Activated CD4-positive, alpha-beta memory T cell treated with anti-CD3 and anti-CD28 coated beads, Interleukin-2, amount 10 ng/mL, durations not matched to agents 7 days and 5 days (primary cell): Measurements from ENCODE around the gene OGA. TPM values are rescaled to one million over a fixed set of nuclear protein-coding genes. Genes with fewer than 3 reads are reported as not detected.
"Not testable (repeated sequence)": the region's sequence is repeated elsewhere in the genome, so short reads cannot be mapped to it uniquely, and the experiment has no call there.

Source experiments
- CTCF ChIA-PET: fragments of 350-600 bp; sonication (Branson Sonifier 250); formaldehyde crosslinking; loops from one replicate; lab custom pipeline; 2021; ENCODE audit warnings: antibody characterized with exemption, inconsistent platforms; lab: Charles Lee
- POLR2A ChIA-PET: fragments of 350-600 bp; sonication (Branson Sonifier 250); formaldehyde crosslinking; loops from one replicate; lab custom pipeline; 2021; ENCODE audit warnings: antibody characterized with exemption; lab: Charles Lee
- DNase-seq: peaks from one replicate; pipeline ENCODE4 v3.0.0-alpha.2; 2020
- H3K27ac Mint-ChIP-seq: one replicate; pipeline ENCODE4 v1.8.0; 2021; ENCODE audit warnings: mild to moderate bottlenecking, mixed read lengths
- H3K27me3 Mint-ChIP-seq: one replicate; pipeline ENCODE4 v1.8.0; 2021; ENCODE audit warnings: mixed read lengths
- H3K36me3 Mint-ChIP-seq: one replicate; pipeline ENCODE4 v1.8.0; 2021; ENCODE audit warnings: low read depth, mixed read lengths
- H3K4me1 Mint-ChIP-seq: one replicate; pipeline ENCODE4 v1.8.0; 2021; ENCODE audit warnings: mixed read lengths
- H3K4me3 Mint-ChIP-seq: one replicate; pipeline ENCODE4 v1.8.0; 2021; ENCODE audit warnings: mild to moderate bottlenecking, mixed read lengths
- H3K9me3 Mint-ChIP-seq: one replicate; pipeline ENCODE4 v1.8.0; 2021; ENCODE audit warnings: mixed read lengths
- total RNA-seq, 2 experiments: library from RNA; stranded (reverse); gene quantifications; one replicate each; pipeline ENCODE4 v1.2.3, GENCODE V29; 2021

The OGA gene
- total RNA-seq, 2 experiments from 2014 or later, result 142 to 145 TPM

GRCh38 chr10:101817337-101818118, 716 bp downstream of the OGA start:
- Mint-ChIP-seq H3K36me3 (peaks cover 44% of the 10 kb centered on the region), H3K4me3 (peak overlapping the region; percentile 96), H3K4me1 (peaks cover 48% of the 10 kb centered on the region), H3K9me3 (no peaks in the 10 kb centered on the region), H3K27ac (peak overlapping the region; percentile 96), H3K27me3 (no peaks in the 10 kb centered on the region)
- no peak for DNase-seq
- POLR2A ChIA-PET, result interaction anchor here (0.6 to 6.8 kb wide), 29 partner anchors 8 to 1321 kb away, joined by 3 to 173 read pairs (median 7); partner anchors contain the start of genes ARMH3, CUEDC2, FBXW4 and HPS6
- CTCF ChIA-PET, result interaction anchor here (0.9 to 7.3 kb wide), 9 partner anchors 10 to 255 kb away, joined by 3 to 55 read pairs (median 4); no protein-coding TSS in a partner anchor

DNA sequence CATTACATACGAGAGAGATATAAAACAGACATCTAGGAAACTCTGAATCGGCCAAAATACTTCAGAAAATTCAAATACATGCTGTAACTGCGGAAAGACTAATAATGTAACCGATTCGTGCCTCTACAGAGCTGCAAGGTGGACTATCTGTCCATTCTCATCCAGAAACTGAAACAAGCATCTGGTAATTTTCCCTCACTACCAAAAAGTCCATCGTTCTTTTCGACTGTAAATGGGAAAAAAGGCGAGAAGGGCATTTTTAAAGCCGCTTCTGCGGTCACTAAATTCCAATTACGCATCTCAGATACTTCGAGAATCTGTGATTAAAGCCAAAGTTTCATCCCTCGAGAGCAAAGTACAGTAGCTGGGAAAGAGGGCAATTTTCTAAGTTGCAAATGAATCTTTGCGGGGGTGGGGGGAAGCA, 1.3 kb downstream of the OGA start:
- no peak for DNase-seq
- Mint-ChIP-seq H3K9me3 (no peaks in the 10 kb centered on the region), H3K27ac (peak overlapping the region; percentile 96), H3K4me3 (peak overlapping the region; percentile 96), H3K27me3 (no peaks in the 10 kb centered on the region), H3K4me1 (peaks cover 51% of the 10 kb centered on the region), H3K36me3 (peaks cover 49% of the 10 kb centered on the region)
- ChIA-PET POLR2A (interaction anchor here (4.0 to 6.8 kb wide), 6 partner anchors 11 to 297 kb away, joined by 21 to 173 read pairs (median 40); partner anchors contain the start of gene NPM3), CTCF (interaction anchor here (2.1 to 7.3 kb wide), 3 partner anchors 19 to 36 kb away, joined by 7 to 55 read pairs (median 15); no protein-coding TSS in a partner anchor)

GRCh38 chr10:101816376-101816775, 1.9 kb downstream of the OGA start:
- H3K9me3 Mint-ChIP-seq, result no peaks in the 10 kb centered on the region
- CTCF ChIA-PET, result interaction anchor here (2.1 to 3.1 kb wide), 3 partner anchors 19 to 35 kb away, joined by 7 to 15 read pairs (median 14); no protein-coding TSS in a partner anchor
- H3K4me3 Mint-ChIP-seq, result peak overlapping the region; percentile 96
- peaks cover 54% of the 10 kb centered on the region for H3K36me3 Mint-ChIP-seq
- POLR2A ChIA-PET, result interaction anchor here (0.9 to 6.8 kb wide), 7 partner anchors 11 to 298 kb away, joined by 3 to 173 read pairs (median 31); partner anchors contain the start of gene NPM3
- peaks cover 50% of the 10 kb centered on the region for H3K4me1 Mint-ChIP-seq
- peak overlapping the region; percentile 96 for H3K27ac Mint-ChIP-seq
- no peaks in the 10 kb centered on the region for H3K27me3 Mint-ChIP-seq
- DNase-seq, result no peak

DNA sequence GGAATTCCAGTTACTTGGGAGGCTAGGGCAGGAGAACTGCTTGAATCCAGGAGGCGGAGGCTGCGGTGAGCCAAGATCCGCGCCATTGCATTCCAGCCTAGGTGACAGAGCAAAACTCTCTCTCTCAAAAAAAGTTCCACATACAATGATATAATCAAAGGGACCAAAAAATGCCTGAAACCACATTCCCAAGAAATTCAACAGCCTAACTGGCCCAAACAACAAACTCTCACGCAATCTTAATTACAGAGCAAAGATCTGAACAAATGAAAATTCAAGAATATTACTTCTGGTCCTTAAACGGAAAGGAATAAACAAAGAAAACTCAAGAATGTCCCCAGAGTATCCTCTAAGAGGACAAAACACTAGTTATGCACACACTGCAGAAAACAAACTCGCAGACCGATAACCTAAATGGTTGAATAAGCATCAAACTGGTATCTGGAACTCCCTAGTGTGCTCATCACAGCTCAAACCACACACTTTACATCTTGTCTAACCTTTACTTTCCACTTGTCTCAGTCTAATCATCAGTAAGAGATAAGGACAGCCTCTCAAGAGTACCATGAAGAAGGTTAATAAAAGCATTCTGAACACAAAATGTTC, 3.7 kb downstream of the OGA start:
- H3K27me3 Mint-ChIP-seq, result no peaks in the 10 kb centered on the region
- peaks cover 46% of the 10 kb centered on the region for H3K4me1 Mint-ChIP-seq
- CTCF ChIA-PET, result interaction anchor here (1.8 to 2.2 kb wide), 2 partner anchors 26 to 34 kb away, joined by 8 to 14 read pairs; no protein-coding TSS in a partner anchor
- no peak for DNase-seq
- peak overlapping the region; percentile 82 for H3K27ac Mint-ChIP-seq
- no peaks in the 10 kb centered on the region for H3K9me3 Mint-ChIP-seq
- POLR2A ChIA-PET, result interaction anchor here (1.2 to 6.8 kb wide), 4 partner anchors 9 to 34 kb away, joined by 3 to 173 read pairs (median 13); no protein-coding TSS in a partner anchor
- peak overlapping the region; percentile 96 for H3K4me3 Mint-ChIP-seq
- peaks cover 66% of the 10 kb centered on the region for H3K36me3 Mint-ChIP-seq

DNA sequence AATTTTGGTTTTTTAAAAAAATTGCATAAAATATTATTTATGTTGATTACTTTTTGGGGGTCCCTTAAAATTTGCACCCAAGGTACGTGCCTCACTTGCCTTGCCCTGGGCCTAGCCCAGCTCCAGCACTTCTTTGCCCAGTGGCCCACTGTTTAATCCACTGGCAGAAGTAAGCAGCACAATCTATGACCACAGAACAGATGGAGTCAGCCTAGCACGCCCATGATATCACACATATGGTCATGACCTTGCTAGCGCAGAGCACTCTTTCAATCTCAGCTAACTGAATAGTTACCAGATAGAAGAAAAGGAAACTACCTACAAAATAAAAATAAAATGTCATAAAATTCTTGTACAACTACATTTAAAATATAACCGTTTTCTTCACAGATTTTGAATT, 5.6 kb downstream of the OGA start:
- Mint-ChIP-seq H3K4me3 (no peak overlapping the region), H3K27me3 (no peaks in the 10 kb centered on the region), H3K27ac (no peak overlapping the region), H3K9me3 (no peaks in the 10 kb centered on the region), H3K36me3 (peaks cover 71% of the 10 kb centered on the region), H3K4me1 (peaks cover 36% of the 10 kb centered on the region)
- no peak for DNase-seq
- ChIA-PET CTCF (interaction anchor here (1.1 to 1.8 kb wide), 4 partner anchors 23 to 32 kb away, joined by 3 to 8 read pairs (median 5); partner anchors contain the start of gene NPM3), POLR2A (interaction anchor here (1.0 to 1.6 kb wide), 2 partner anchors 12 to 29 kb away, joined by 3 to 4 read pairs; partner anchors contain the start of gene NPM3)

DNA sequence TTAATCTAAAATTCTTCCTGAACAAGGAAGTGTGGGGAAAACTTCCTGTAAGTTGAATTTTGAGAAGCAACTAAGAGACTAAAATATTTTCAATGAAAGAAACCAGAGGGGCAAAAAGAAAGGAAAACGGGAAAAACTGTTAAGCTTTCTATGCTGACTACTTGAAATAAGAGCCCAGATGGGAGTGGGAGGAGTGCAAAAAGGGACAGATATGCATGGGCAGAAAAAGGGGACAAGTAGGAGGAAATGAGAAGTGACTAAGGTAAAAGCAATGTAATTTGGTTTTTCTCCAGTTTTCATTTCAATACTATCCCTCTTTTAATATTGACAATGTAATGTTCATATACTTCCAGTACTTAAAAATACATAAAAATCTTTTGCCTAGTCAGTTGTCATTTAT, 11.1 kb downstream of the OGA start:
- Mint-ChIP-seq H3K9me3 (no peaks in the 10 kb centered on the region), H3K27me3 (no peaks in the 10 kb centered on the region), H3K4me3 (no peak overlapping the region), H3K27ac (no peak overlapping the region), H3K4me1 (peaks cover 9% of the 10 kb centered on the region), H3K36me3 (peaks cover 56% of the 10 kb centered on the region)
- POLR2A ChIA-PET, result interaction anchor here (3.5 kb wide), 1 partner anchor 9 kb away, joined by 21 read pairs; the partner anchor contains the start of gene OGA
- no peak for DNase-seq
- CTCF ChIA-PET, result no interaction called here

- no peak overlapping the region for H3K4me3 Mint-ChIP-seq
These were observed 14.7 kb downstream of the OGA start for GRCh38 chr10:101803511-101803910.

DNA sequence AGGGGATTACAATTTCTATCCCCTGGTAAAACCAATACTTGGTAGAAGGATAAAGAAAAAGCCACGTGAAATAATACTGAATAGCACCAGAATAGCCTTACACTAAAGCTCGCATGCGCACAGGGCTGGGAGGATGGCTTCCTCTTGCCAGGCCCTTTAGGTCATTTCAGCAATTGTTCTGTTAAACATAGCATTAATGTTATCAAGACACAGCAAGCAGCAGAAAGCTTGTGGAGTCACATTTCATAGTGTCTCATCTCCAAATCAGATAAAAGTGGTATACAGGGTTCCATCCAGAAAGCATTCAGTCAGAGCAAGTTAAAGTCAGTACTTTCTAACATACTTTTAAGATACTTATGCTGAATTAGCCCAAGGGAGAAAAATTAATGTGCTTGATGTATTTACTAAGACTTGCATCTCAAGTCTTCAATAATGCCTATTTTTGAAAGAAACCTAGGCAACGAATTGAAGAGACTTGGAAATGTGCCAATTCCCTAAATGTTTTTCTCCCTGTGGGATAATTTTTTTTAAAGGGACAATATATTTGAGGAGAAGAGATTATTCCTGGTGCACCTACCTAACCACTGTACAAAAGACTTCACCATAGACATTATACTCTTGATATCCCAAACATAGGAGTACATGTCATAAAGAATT, 20.7 kb downstream of the OGA start:
- CTCF ChIA-PET, result interaction anchor here (0.7 to 2.3 kb wide), 5 partner anchors 14 to 363 kb away, joined by 3 to 13 read pairs (median 4); partner anchors contain the start of gene NPM3
- H3K4me1 Mint-ChIP-seq, result peaks cover 9% of the 10 kb centered on the region
- H3K27ac Mint-ChIP-seq, result no peak overlapping the region

More at GRCh38 chr10:101803511-101803910, 14.7 kb downstream of the OGA start:
- DNase-seq, result no peak
- H3K9me3 Mint-ChIP-seq, result no peaks in the 10 kb centered on the region
- peaks cover 7% of the 10 kb centered on the region for H3K4me1 Mint-ChIP-seq
- peaks cover 61% of the 10 kb centered on the region for H3K36me3 Mint-ChIP-seq
- H3K27ac Mint-ChIP-seq, result no peak overlapping the region
- POLR2A ChIA-PET, result interaction anchor here (1.7 kb wide), 1 partner anchor 18 kb away, joined by 4 read pairs; no protein-coding TSS in a partner anchor
- H3K27me3 Mint-ChIP-seq, result no peaks in the 10 kb centered on the region
- CTCF ChIA-PET, result interaction anchor here (0.6 to 1.3 kb wide), 3 partner anchors 37 to 295 kb away, joined by 3 to 4 read pairs (median 3); no protein-coding TSS in a partner anchor

GRCh38 chr10:101793526-101793925, 24.7 kb downstream of the OGA start:
- Mint-ChIP-seq H3K36me3 (peaks cover 70% of the 10 kb centered on the region), H3K27ac (no peak overlapping the region), H3K4me3 (no peak overlapping the region), H3K9me3 (no peaks in the 10 kb centered on the region), H3K27me3 (no peaks in the 10 kb centered on the region), H3K4me1 (peaks cover 4% of the 10 kb centered on the region)
- no peak for DNase-seq
- ChIA-PET CTCF (interaction anchor here (0.9 to 1.3 kb wide), 2 partner anchors 11 to 12 kb away, joined by 3 read pairs; no protein-coding TSS in a partner anchor), POLR2A (no interaction called here)

More for the DNA sequence above, 20.7 kb downstream of the OGA start:
- POLR2A ChIA-PET, result interaction anchor here (0.7 to 3.6 kb wide), 5 partner anchors 12 to 1718 kb away, joined by 3 to 31 read pairs (median 4); partner anchors contain the start of gene OGA
- no peak for DNase-seq
- H3K27me3 Mint-ChIP-seq, result no peaks in the 10 kb centered on the region
- no peak overlapping the region for H3K4me3 Mint-ChIP-seq
- peaks cover 82% of the 10 kb centered on the region for H3K36me3 Mint-ChIP-seq
- H3K9me3 Mint-ChIP-seq, result no peaks in the 10 kb centered on the region

GRCh38 chr10:101789686-101790085, 28.6 kb downstream of the OGA start:
- DNase-seq, result no peak
- Mint-ChIP-seq H3K4me3 (no peak overlapping the region), H3K4me1 (peaks cover 14% of the 10 kb centered on the region), H3K36me3 (peaks cover 68% of the 10 kb centered on the region), H3K9me3 (no peaks in the 10 kb centered on the region), H3K27me3 (no peaks in the 10 kb centered on the region), H3K27ac (no peak overlapping the region)
- CTCF ChIA-PET, result interaction anchor here (0.6 to 1.4 kb wide), 2 partner anchors 8 to 218 kb away, joined by 3 to 5 read pairs; no protein-coding TSS in a partner anchor
- POLR2A ChIA-PET, result no interaction called here

GRCh38 chr10:101789231-101789630, 29.0 kb downstream of the OGA start:
- POLR2A ChIA-PET, H3K27me3 Mint-ChIP-seq, H3K4me3 Mint-ChIP-seq, DNase-seq, H3K27ac Mint-ChIP-seq, H3K9me3 Mint-ChIP-seq: not testable (repeated sequence)
- Mint-ChIP-seq H3K36me3 (peaks cover 66% of the 10 kb centered on the region), H3K4me1 (peaks cover 19% of the 10 kb centered on the region)
- CTCF ChIA-PET, result interaction anchor here (1.4 kb wide), 1 partner anchor 8 kb away, joined by 5 read pairs; no protein-coding TSS in a partner anchor
